MG63 (cell line): ENCODE data around the gene RASD2. TPM values are rescaled to one million over a fixed set of nuclear protein-coding genes. Genes with fewer than 3 reads are reported as not detected.

Experiments
- DNase-seq: peaks from one replicate; pipeline ENCODE4 v3.0.0-alpha.2; 2020
- H3K27me3 ChIP-seq: fragments of 250-450 bp; sonication (Bioruptor Pico); 2 replicates; pipeline ENCODE4 v1.5.1; 2020; ENCODE audit warnings: mild to moderate bottlenecking, moderate library complexity
- H3K36me3 ChIP-seq: fragments of 250-450 bp; sonication (Bioruptor Pico); 2 replicates; pipeline ENCODE4 v1.5.1; 2020; ENCODE audit warnings: mild to moderate bottlenecking, moderate library complexity
- H3K4me3 ChIP-seq: fragments of 250-450 bp; sonication (Bioruptor Pico); 2 replicates; pipeline ENCODE4 v1.5.1; 2020; ENCODE audit warnings: mild to moderate bottlenecking, moderate library complexity
- H3K9me3 ChIP-seq: fragments of 250-450 bp; sonication (Bioruptor Pico); 2 replicates; pipeline ENCODE4 v1.5.1; 2020; ENCODE audit warnings: mild to moderate bottlenecking, moderate library complexity
- total RNA-seq: library from RNA; depleted of rRNA; stranded (reverse); fragments of >200 nt; shearing (Covaris generic); gene quantifications from 2 replicates; pipeline ENCODE4 v1.2.3, GENCODE V29; 2014; ENCODE audit warnings: low replicate concordance; rRNA removed

RASD2 gene
- total RNA-seq, 1 experiment from 2014 or later: 0.56 TPM

GRCh38 chr22:35597692-35598395, 57.2 kb downstream of the RASD2 start:
- Histone ChIP-seq H3K4me3 (no peak overlapping the region), H3K36me3 (no peaks in the 10 kb centered on the region), H3K9me3 (no peaks in the 10 kb centered on the region), H3K27me3 (no peaks in the 10 kb centered on the region)
- DNase-seq: no peak

- no peaks in the 10 kb centered on the region for H3K36me3 ChIP-seq
- no peaks in the 10 kb centered on the region for H3K9me3 ChIP-seq
- H3K27me3 ChIP-seq: no peaks in the 10 kb centered on the region
- H3K4me3 ChIP-seq: no peak overlapping the region
- no peak for DNase-seq
Observed at GRCh38 chr22:35598396-35598710, 57.7 kb downstream of the RASD2 start.

GRCh38 chr22:35599364-35599763, 58.7 kb downstream of the RASD2 start:
- no peaks in the 10 kb centered on the region for H3K9me3 ChIP-seq
- H3K27me3 ChIP-seq: no peaks in the 10 kb centered on the region
- no peak for DNase-seq
- no peak overlapping the region for H3K4me3 ChIP-seq
- H3K36me3 ChIP-seq: no peaks in the 10 kb centered on the region

GRCh38 chr22:35600476-35600875, 59.8 kb downstream of the RASD2 start:
- DNase-seq: no peak
- Histone ChIP-seq H3K36me3 (no peaks in the 10 kb centered on the region), H3K4me3 (no peak overlapping the region), H3K9me3 (no peaks in the 10 kb centered on the region), H3K27me3 (no peaks in the 10 kb centered on the region)

- no peak for DNase-seq
Observed at GRCh38 chr22:35601013-35601580, 60.5 kb downstream of the RASD2 start.

GRCh38 chr22:35601743-35602615, 61.3 kb downstream of the RASD2 start:
- Histone ChIP-seq H3K27me3 (no peaks in the 10 kb centered on the region), H3K36me3 (no peaks in the 10 kb centered on the region), H3K4me3 (no peak overlapping the region), H3K9me3 (no peaks in the 10 kb centered on the region)
- peak; percentile 26 for DNase-seq

More at GRCh38 chr22:35601013-35601580, 60.5 kb downstream of the RASD2 start:
- H3K4me3 ChIP-seq: no peak overlapping the region
- no peaks in the 10 kb centered on the region for H3K9me3 ChIP-seq
- no peaks in the 10 kb centered on the region for H3K36me3 ChIP-seq
- H3K27me3 ChIP-seq: no peaks in the 10 kb centered on the region

Other genes with a start within 250 kb of the RASD2 start
- 18.1 and 19.2 TPM in 2 replicates for gene TOM1, start 240.9 kb upstream of the RASD2 start, total RNA-seq
- 36.1 and 66.9 TPM in 2 replicates for gene HMOX1, start 159.7 kb upstream of the RASD2 start, total RNA-seq
- 72.8 and 117 TPM in 2 replicates for gene MCM5, start 140.7 kb upstream of the RASD2 start, total RNA-seq
- gene MB, start 76.5 kb downstream of the RASD2 start, total RNA-seq: 2.3 and 6.3 TPM in 2 replicates
- gene APOL6, start 107.6 kb downstream of the RASD2 start, total RNA-seq: 8.5 and 9.9 TPM in 2 replicates
- not detected in 2 replicates for gene APOL5, start 177.0 kb downstream of the RASD2 start, total RNA-seq